ENCODE data around the gene IL9.

The IL9 gene

DNA sequence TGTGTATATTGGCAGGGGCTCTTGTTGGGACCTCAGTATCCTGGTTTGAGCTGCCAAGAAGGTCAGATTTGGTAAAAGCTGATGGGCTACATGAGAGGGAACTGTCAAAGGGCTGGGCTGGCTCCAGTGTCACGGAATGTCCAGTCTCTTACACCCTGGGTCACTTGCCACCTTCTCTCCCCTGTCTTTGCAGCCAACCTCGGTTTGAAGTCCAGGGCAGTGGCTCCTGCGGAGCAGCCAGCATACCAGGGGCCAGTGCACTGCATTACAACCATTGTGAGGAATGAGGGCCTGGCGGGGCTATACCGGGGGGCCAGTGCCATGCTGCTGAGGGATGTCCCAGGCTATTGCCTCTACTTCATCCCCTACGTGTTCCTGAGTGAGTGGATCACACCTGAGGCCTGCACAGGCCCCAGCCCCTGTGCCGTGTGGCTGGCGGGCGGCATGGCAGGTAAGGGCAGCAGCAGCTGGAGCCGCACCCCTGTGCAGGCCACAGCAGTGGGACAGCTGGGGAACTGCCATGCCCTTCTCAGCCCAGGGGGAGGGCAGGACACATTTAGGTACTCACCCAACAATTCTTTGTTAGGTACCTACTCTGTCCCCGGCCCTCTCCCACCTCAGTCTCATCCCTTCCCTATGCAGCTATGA lies 24.2 kb downstream of the IL9 start:
- no peak overlapping the region for H3K27ac ChIP-seq
- TF ChIP-seq, protein P1, sequence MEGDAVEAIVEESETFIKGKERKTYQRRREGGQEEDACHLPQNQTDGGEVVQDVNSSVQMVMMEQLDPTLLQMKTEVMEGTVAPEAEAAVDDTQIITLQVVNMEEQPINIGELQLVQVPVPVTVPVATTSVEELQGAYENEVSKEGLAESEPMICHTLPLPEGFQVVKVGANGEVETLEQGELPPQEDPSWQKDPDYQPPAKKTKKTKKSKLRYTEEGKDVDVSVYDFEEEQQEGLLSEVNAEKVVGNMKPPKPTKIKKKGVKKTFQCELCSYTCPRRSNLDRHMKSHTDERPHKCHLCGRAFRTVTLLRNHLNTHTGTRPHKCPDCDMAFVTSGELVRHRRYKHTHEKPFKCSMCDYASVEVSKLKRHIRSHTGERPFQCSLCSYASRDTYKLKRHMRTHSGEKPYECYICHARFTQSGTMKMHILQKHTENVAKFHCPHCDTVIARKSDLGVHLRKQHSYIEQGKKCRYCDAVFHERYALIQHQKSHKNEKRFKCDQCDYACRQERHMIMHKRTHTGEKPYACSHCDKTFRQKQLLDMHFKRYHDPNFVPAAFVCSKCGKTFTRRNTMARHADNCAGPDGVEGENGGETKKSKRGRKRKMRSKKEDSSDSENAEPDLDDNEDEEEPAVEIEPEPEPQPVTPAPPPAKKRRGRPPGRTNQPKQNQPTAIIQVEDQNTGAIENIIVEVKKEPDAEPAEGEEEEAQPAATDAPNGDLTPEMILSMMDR (IDR thresholded peaks at IDR 0.05): no peak
- no peak for TF ChIP-seq ZFX (IDR thresholded peaks at IDR 0.05; ENCODE audit: borderline replicate concordance)

GRCh38 chr5:135869935-135870334 lies 25.7 kb downstream of the IL9 start:
- H3K27ac ChIP-seq: no peak overlapping the region

GRCh38 chr5:135869276-135869675 lies 26.4 kb downstream of the IL9 start:
- H3K27ac ChIP-seq: no peak overlapping the region
- no peak for TF ChIP-seq ZFX (IDR thresholded peaks at IDR 0.05; ENCODE audit: borderline replicate concordance)

More at GRCh38 chr5:135869935-135870334, 25.7 kb downstream of the IL9 start:
- TF ChIP-seq, protein P1 (IDR thresholded peaks at IDR 0.05): no peak
- no peak for TF ChIP-seq ZFX (IDR thresholded peaks at IDR 0.05; ENCODE audit: borderline replicate concordance)

- no peak overlapping the region for H3K27ac ChIP-seq
- no peak for TF ChIP-seq ZFX (IDR thresholded peaks at IDR 0.05; ENCODE audit: borderline replicate concordance)
- TF ChIP-seq, protein P1 (IDR thresholded peaks at IDR 0.05): no peak
These were observed 27.0 kb downstream of the IL9 start for GRCh38 chr5:135868681-135869080.

GRCh38 chr5:135867599-135867998 lies 28.0 kb downstream of the IL9 start:
- TF ChIP-seq ZFX (IDR thresholded peaks at IDR 0.05; ENCODE audit: borderline replicate concordance): no peak
- TF ChIP-seq, protein P1 (IDR thresholded peaks at IDR 0.05): no peak
- H3K27ac ChIP-seq: no peak overlapping the region

GRCh38 chr5:135866016-135866415 lies 29.6 kb downstream of the IL9 start:
- H3K27ac ChIP-seq: no peak overlapping the region

DNA sequence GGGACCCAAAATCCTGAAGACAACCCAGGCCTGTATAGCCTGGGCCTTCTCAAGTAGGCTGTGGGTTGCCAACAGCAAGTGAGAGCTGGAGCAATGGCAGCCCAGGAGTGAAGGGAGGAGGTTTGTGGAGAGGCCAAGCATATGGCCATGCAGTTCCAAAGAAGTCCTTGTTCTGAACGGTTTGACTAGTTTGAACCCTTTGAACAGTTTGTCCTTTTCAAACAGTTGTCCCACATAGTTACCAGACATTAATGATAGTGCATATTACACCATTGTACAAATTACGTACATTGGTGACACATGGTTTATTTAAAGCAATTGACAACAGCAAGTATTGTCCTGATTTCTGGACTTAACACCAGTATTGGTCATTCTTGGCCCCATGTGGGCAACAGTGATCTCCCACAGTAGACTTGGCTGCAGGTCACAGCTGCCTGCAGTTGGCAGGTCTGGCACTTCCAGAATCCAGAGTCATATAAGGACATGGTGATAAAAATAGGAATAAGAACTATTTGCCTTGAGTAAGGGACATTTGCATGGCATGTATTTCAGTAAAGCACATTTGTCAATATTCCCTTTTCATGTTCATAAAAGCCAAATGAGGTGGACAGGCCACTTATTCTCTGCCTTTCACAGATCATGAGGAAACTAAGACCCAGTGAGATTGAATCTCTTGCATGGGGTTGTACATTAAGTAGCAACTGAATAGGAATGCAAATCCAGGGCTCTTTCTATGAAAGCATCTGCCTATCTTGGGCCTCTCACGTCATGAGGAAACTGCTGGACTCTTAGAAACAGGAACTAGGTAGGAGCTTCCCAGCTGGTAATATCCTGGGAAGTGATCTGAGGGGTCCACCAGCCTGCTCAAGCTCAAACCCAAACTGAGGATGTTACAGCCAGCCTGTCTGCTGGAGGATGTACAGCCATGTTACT lies 30.9 kb downstream of the IL9 start:
- TF ChIP-seq ZFX (IDR thresholded peaks at IDR 0.05; ENCODE audit: borderline replicate concordance): no peak
- TF ChIP-seq, protein P1 (IDR thresholded peaks at IDR 0.05): no peak
- H3K27ac ChIP-seq: no peak overlapping the region

More at GRCh38 chr5:135866016-135866415, 29.6 kb downstream of the IL9 start:
- no peak for TF ChIP-seq ZFX (IDR thresholded peaks at IDR 0.05; ENCODE audit: borderline replicate concordance)
- TF ChIP-seq, protein P1 (IDR thresholded peaks at IDR 0.05): no peak
